ENCODE data around the gene GJA3.

Gene GJA3

DNA sequence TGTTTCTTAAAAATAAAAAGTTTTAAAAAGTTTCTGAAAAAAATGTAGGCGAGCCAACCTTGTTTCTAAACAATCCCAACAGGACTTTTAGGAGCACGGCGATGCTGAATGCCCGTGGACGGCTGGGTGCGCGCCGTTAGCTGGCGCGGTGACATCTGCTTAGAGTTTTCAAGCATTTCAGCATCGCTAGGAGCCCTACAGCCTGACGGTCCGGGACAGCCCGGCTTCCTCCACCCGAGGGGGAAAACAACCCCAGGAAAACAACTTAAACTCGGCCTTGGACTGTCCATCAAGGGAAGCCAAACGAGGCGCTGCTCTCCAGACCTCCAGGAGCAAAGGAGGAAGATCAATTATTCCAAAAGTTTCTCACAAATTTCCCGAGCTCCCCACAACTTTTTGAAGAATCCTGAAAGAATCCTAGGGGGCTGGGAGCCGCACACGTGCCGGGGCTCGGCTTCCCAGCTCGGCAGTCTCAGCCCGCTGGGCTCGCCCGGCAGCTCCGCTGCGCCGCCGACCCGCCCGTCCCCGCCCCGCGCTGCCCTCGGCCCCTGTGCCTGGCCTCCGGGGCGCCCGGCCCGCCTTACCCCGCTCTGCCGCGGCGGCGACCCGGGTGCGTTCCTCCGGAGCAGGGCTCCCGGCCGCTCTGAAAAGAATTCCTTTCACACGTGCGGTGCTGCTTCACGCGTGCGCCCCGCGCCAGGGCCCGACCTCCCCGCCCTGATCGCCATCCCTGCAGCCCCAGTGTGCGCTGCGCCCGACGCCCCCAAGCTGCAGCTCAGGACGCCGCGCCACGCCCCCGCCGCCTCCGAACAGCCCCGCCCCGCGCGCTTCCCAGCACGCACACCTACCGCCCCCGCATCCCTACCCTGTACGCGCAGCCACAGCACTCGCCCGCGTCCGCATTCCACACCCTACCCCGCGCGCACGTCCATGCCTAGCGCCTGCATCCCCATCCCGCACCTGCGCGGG is at the start of gene GJA3:
Gene GJA3 (minus strand): TSS at position 747 of the 969 bp plus-strand sequence. CDS start 17,764 bp downstream, outside the sequence.
- DNase-seq (ENCODE audit: low read depth): peak; percentile 32

DNA sequence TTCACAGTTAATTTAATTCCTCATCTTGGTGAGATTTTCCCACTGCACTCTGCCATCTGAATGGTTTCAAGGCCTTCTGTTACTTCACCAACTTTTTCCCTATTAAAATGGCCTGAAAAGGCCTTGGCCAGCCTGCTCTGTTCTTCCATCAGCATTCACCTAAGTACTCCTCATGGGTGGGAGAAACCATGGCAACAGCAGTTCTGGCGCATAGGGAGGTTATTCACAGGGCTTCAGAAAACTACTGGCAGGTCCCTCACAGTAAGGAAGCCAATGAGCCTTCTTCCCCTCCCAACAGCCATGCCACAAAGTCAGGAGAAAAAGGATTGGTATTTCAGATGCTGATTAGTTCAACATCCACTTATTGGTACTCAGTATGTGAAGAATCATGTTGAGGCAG is 49.1 kb upstream of the GJA3 start:
- DNase-seq (ENCODE audit: low read depth): no peak

DNA sequence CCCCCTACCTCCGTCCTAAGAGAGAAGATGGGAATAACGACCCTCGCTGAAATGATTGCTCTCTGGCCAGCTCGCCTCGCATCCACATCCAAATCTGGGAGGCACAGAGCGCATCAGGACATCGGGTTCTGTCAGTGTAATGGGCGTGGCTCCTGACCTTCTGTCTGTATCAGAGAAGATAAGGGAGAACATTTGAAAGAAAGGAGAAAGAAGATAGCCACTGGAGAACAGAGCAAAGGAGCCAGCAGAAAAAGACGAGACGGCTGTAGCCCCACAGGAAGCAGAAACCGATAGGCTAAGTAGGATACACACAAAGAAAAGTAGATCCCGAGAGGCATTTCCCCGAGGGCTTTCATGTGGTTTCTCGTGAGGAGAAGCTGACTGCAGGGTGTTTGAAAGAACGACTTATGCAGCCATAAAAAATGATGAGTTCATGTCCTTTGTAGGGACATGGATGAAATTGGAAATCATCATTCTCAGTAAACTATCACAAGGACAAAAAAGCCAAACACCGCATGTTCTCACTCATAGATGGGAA is 45.9 kb upstream of the GJA3 start:
- no peak for DNase-seq (ENCODE audit: low read depth)

DNA sequence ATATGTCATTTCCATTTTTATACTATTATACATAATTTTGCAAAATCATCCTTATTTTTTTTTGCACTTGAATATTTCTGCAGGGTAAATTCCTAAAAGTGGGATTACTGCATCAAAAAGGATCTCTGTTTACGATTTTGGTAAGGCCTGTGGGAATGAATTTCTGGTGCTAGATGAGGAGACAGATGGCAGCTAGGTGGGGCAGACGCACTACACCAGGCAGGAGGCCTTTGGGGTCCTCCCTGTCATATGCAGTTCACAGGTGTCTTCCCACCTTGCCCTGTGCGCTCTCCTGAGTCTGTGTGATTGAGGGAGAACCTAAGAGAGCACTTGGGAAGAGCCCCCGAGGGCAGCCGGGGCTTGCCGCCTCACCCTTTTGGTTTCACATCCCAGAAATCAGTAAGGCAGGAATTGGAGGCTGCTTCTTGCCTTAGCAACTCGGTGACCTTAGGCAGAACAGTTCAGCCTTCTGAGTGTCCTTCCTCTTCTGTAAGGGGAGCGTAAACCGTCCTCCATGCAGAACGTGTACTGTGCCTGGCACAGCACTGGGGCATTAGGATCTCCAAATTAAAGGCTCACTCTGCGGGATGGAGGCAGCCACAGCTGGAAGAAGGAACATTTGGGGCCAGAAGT is 45.3 kb upstream of the GJA3 start:
- no peak for DNase-seq (ENCODE audit: low read depth)

DNA sequence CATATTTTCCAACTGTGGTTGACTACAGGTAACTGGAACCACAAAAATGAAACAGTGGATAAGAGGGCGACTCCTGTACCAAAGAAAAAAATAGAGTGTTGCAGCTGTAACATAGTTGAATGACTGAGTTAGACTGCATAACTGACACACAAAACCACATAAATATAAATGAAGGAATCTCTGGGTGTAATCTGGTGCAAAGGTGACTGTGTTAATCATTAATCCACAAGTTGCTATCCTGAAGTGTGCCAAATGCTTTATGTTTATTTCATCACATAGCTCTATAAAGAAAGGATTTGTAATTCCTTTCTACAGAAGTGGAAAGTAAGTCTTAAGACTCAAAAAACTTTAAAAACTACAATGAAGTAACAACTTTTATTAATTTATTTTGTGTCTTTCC is 37.9 kb upstream of the GJA3 start:
- DNase-seq (ENCODE audit: low read depth): no peak

DNA sequence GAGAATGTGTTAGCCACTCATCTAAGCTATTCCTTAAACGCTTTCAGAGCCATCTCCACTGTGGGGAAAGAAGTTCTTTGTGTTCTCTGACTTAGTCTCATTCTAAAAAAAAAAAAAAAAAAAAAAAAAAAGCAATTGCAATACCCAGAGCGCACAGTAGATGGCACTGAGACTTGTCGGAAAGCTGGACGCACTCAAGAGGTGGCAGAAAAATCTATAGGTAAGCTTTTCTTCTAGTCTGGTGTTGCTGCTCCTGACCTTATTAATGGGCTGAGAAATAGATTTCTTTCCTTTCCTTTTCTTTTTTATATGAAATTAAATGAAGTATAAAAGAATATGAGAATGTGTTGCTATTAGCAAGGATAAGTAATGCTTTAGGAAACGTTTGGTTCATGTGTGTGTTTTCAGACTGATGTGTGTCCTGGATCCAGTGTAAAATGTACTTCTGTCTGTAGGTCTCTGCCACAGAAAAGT is 36.5 kb upstream of the GJA3 start:
- DNase-seq (ENCODE audit: low read depth): no peak

DNA sequence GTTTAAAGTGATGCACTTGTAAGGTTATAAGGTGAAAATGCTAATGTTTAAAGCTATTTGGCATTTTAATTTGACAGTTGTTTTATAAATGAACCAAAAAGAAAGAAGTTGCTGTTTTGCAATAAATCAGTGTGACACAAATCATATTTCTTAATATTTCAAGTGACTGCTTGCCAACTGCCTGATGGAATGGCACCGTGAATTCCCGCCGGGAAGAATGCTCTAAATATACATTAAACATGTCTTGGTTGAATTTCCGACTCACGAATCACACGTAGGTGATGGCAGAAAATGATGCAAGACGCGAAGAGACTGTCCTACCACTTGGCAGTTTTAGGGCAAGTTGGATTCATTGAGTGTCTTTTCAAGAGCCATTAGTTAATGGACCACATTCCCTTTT is 34.9 kb upstream of the GJA3 start:
- no peak for DNase-seq (ENCODE audit: low read depth)

DNA sequence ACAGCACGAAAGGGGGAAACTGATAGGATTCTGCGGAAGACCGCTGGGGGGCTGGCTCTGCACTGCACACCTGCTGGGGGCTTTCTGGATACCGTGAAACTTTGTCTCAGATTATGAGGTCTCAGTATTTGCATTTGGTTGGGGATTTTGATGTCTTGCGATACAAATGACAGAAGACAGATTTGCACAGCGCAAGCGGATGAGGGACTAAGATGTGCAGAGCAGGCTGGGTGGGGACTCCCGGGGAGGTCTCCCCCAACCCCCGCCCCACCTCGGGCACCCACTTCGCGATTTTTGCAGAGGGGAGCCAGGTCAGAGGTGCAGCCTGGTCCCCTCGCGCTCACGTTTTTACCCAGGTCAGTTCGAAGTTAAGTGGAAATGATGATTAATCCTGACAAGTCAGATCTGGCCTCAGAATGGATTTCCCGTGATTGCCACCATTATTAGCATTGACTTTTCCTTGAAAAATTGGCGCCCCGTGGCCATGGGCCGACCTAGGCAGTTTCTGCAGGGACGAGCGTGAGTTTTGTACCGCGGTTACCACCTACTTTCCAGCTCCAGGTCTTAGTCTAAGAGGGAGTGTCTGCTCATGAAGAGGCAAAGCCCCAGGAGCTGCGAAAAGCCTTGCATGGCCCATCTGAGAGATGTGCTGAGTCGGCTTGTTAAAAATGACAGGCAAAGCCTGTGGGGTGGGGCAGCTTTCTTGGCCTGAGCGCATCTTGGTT is 33.2 kb upstream of the GJA3 start:
- DNase-seq (ENCODE audit: low read depth): no peak

DNA sequence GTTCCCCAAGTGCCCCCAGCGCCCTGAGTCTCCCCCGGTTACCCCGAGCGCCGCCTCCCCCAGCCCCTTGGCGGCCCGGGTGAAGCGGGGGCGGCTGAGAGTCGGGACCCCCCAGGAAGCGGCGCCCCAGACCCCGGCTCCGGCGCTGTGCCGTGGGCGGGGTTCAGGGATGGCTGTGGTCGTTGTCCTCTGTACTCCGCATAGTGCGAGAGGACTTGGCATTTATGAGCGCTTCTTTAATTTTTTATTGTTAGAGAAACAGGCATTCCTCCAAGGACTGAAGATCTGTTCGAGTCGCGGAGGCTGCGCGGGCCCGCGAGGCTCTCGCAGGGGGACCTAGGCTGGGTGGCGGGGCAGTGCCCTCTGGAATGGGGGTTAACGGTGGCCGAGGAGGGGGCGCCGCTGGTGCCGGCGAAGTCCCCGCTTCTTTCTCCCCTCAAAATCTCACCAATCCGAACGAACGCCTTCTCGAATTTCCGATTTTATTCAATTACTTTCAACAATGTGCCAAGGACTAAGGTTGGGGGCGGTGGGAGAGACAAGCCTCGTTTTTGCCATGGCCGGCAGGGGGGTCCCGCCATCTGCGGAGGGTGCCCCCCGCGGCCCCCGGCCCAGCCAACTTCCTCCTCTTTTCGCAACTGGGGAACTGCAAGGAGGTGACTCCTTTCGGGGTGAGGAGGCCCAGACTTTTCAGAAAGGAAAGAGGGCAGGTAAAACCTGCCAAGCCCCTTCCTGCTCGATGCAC is 32.5 kb upstream of the GJA3 start:
- DNase-seq (ENCODE audit: low read depth): no peak

DNA sequence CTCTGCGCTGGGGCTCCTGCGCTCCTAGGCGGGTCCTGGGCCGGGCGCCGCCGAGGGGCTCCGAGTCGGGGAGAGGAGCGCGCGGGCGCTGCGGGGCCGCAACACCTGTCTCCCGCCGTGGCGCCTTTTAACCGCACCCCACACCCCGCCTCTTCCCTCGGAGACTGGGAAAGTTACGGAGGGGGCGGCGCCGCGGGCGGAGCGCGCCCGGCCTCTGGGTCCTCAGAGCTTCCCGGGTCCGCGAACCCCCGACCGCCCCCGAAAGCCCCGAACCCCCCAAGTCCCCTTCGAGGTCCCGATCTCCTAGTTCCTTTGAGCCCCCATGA is 31.9 kb upstream of the GJA3 start, which contains the start of gene GJB2:
Gene GJB2 (minus strand): TSS at position 103 of the 326 bp plus-strand sequence. CDS start 3,357 bp downstream, outside the sequence.
- DNase-seq (ENCODE audit: low read depth): no peak

DNA sequence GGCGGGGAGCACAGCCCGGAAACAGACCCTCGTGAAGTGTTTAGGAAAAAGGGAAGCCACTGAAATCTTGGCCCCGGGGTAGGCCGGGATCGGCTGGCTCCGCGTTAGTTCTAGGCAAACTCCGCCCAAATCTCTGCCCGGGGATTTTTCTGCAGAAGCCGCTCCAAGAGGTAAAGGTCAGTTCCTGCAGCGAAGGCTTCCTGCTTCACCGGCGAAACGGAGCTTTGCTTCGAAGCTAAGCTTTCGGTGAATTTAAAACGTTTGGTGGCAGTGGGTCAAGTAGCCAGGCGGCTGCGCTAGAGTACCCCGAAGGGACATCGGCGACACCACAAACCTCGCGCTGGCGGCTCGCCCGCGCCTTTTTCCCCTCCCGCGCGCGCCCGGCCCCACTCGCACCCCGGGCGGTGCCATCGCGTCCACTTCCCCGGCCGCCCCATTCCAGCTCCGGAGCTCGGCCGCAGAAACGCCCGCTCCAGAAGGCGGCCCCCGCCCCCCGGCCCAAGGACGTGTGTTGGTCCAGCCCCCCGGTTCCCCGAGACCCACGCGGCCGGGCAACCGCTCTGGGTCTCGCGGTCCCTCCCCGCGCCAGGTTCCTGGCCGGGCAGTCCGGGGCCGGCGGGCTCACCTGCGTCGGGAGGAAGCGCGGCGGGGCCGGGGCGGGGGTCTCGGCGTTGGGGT is 31.4 kb upstream of the GJA3 start:
- DNase-seq (ENCODE audit: low read depth): no peak

DNA sequence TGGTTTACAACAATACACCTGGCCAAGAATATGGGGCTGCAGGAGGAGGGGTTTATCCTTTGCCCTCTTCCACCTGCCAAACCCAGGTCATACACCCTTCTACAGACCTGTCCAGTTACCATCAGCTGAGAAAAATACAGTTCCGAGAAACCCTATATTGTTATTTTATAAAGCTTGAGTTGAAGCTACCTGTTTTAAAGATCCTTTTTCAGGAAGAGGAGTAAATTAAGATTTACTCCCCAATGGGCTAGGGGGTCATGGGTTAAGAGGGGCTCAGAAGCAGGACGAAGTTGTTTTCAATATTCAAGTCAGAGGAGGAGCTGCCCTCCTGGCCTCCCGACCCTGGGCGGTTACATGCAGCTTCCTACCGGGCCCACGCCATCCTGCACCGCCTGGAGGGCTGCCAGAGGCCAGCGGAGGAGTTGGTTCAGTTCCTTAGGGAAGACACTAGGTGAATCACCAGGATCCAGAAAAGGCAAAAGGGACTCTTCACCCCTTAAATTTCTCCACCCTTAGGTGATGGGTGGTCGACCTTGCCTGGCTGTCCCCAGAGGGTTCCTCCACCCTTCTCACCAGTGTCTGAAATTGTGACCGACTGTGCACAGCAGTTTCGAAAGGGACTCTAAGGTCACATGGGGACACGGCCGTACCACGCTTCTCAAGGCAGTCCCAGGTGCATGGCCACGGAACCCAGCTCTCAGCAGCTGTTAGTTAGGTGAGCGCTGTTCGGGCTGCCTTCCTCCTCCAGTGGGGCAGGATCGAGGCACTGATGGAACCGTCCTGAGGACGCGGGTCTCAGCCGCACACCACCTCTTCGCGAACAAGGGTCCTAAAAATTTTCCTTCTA is 30.7 kb upstream of the GJA3 start:
- DNase-seq (ENCODE audit: low read depth): no peak

DNA sequence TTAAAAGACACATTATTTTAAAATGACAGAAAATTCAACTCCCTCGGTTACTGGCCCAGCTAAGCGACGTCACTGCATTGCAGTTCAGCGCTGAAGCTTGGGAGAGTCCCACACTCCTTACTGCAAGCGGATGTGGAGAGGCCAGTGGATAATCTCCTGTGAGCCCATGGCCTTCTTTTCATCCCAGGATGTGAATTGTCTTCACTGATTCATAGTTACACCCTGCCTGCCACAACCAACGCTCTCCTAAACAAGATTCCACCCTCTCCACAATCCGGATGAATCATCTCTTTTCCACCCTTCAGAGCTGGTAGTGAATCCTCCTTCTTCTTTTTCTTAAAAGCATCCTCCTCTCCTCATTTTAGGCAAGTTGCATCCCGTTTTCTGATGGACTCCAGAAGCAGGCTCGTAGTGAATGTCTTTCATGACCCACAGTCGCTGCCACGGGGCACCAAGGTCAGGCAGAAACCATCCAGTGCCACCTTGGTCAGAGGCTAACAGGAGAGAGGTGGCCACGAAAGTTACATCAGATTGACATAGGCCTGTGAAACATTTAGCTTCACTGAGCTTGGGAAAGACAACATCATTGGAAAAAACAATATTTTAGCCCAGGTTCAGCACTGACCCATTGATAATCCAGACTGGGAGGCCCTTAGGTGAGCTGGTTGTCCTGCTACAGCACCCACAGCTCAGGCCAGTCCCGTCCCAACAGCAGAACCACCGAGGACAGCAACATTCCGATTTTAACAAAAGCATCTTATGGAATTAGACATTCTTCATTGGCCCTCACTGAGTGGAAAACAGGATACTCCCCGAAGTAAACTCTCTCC is 29.8 kb upstream of the GJA3 start:
- no peak for DNase-seq (ENCODE audit: low read depth)

DNA sequence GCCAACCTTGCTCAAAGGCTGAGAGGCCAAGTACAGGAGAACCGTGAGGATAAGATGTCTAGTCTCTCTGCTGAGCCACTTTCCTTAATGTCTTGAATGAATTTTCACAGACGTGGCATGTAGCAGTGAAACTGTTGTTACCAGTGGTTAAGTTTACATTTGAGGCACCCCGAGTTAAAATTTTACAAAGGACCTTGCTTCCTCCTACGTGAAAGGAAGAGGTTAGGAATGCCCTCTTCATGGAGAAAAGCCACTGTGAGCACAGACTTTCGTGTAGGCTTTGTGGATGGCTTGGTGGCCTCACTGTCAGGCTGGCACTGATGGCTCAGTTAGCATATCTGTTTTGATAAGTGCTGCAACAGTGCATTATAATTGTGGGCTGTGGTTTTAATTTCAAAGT is 29.2 kb upstream of the GJA3 start:
- DNase-seq (ENCODE audit: low read depth): no peak

DNA sequence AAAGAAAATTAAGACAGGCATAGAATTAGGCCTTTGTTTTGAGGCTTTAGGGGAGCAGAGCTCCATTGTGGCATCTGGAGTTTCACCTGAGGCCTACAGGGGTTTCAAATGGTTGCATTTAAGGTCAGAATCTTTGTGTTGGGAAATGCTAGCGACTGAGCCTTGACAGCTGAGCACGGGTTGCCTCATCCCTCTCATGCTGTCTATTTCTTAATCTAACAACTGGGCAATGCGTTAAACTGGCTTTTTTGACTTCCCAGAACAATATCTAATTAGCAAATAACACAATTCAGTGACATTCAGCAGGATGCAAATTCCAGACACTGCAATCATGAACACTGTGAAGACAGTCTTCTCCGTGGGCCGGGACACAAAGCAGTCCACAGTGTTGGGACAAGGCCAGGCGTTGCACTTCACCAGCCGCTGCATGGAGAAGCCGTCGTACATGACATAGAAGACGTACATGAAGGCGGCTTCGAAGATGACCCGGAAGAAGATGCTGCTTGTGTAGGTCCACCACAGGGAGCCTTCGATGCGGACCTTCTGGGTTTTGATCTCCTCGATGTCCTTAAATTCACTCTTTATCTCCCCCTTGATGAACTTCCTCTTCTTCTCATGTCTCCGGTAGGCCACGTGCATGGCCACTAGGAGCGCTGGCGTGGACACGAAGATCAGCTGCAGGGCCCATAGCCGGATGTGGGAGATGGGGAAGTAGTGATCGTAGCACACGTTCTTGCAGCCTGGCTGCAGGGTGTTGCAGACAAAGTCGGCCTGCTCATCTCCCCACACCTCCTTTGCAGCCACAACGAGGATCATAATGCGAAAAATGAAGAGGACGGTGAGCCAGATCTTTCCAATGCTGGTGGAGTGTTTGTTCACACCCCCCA is 28.1 kb upstream of the GJA3 start:
- no peak for DNase-seq (ENCODE audit: low read depth)

DNA sequence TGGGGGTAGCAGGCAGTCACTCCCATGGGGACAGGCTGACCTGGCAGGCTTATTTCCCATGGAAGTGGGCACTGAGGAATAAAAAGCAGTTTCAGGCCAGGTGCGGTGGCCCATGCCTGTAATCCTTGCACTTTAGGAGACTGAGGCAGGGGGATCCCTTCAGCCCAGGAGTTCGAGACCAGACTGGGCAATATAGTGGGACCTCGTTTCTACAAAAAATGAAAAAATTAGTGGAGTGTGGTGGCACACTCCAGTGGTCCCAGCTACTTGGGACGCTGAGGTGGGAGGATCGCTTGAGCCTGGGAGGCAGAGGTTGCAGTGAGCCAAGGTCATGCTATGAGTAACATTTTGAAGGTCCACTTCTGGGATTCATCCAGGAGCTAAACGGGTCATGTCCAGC is 25.9 kb upstream of the GJA3 start:
- DNase-seq (ENCODE audit: low read depth): no peak

DNA sequence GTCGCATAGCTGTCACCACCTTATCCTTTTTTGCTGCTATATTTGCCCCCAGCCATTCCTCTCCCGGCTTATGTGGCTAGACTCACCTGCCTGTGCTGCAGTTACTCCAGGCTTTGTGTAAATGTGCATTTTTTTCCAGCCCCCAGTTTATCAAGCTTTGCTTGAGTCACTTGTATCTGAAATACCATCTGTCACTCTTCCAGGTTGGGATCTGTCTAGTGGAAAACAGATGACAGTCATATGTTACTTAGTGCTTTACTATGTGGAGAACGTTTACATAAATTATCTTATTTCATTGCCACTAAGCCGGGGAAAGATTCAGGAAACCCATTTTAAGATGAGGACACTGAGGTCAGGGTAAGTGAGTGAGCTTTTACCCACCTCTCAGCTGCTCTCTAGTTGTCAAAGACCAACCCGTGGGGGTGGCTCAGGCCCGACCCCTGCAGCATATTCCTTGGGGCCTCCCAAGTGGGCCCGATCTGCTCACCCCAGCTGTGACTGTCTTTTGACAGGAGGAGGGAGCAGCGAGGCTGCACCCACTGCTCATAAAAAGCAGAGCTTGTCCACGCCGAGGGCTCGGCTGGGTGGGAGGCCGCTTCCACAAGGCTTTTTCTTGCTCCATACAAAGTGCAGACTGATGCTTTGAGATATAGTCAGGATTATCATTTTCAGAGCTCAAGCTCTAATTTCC is 24.7 kb upstream of the GJA3 start:
- no peak for DNase-seq (ENCODE audit: low read depth)

All from activated gamma-delta T cell treated with anti-CD3 and anti-CD28 coated beads, Interleukin-2, amount 50 U/mL, for 16 hours (primary cell).